K562 (cell line): ENCODE results near the gene RFLNA. TPM values are rescaled to one million over a fixed set of nuclear protein-coding genes. Genes with fewer than 3 reads are reported as not detected.

Experiments used
- ATAC-seq: fragments of 200-7000 bp; cut with Tn5 transposase; 3 replicates; pipeline ENCODE4 v1.9.1; 2020; ENCODE audit warnings: moderate library complexity
- BruUV-seq: library from RNA; stranded (reverse); fragments of 400-500 nt; replicated peaks from 2 replicates; lab custom pipeline; 2021; lab: Mats Ljungman, UMichigan
- CTCF ChIA-PET: fragments of 300-600 bp; formaldehyde crosslinking; extraction: SDS; loops from one replicate; lab custom pipeline; 2021; ENCODE audit warnings: low intra/inter-chr PET ratio; lab: Yijun Ruan, JAX
- POLR2A ChIA-PET: fragments of 300-600, 350-650 bp; sonication (Branson Sonifier 250); formaldehyde crosslinking; extraction: SDS; loops from one replicate; lab custom pipeline; 2021; ENCODE audit warnings: antibody characterized with exemption, inconsistent platforms; lab: Yijun Ruan, JAX
- DNase-seq, 4 experiments: peaks; one replicate each; pipeline versions ENCODE4 v3.0.0 to v3.0.0-alpha.2; 2011 to 2018; ENCODE audit warnings: low spot score in 3 of 4, mixed read lengths in 3 of 4; ENCODE audit errors: extremely low read depth in 1 of 4
- FAIRE-seq: peaks from 2 replicates; lab custom pipeline; 2011; peaks lifted over from hg19 to GRCh38; lab: Jason Lieb, UNC
- H2AFZ ChIP-seq: 2 replicates; pipeline ENCODE4 v1.6.0; 2011; ENCODE audit warnings: low read depth, low read length, control low read depth, inconsistent platforms
- H3K27ac ChIP-seq: fragments of 200-600 bp; 3 replicates; pipeline ENCODE4 v1.8.0; 2011; ENCODE audit warnings: low read depth, mild to moderate bottlenecking, control low read depth, inconsistent platforms, low read length, moderate library complexity, mixed read lengths; ENCODE audit errors: extremely low read depth
- H3K27me3 ChIP-seq, 2 experiments: fragments of 300-600 bp in 1 of 2; 2 replicates in 1 of 2; 3 replicates in 1 of 2; pipeline versions ENCODE4 v1.6.0 to v1.8.0; 2011; ENCODE audit warnings: inconsistent platforms in 2 of 2, low read length in 2 of 2, mild to moderate bottlenecking in 1 of 2, mixed read lengths in 1 of 2, moderate library complexity in 1 of 2; ENCODE audit not compliant: control insufficient read depth in 2 of 2, insufficient read depth in 2 of 2
- H3K36me3 ChIP-seq: fragments of 300-600 bp; 3 replicates; pipeline ENCODE4 v1.8.0; 2011; ENCODE audit warnings: mild to moderate bottlenecking, low read length, inconsistent platforms; ENCODE audit not compliant: control insufficient read depth, insufficient read depth
- H3K4me1 ChIP-seq, 2 experiments: fragments of 200-600 bp in 1 of 2; replicated peaks in 1 of 2; 2 replicates in 1 of 2; 3 replicates in 1 of 2; pipeline versions ENCODE4 v1.5.1 to v1.8.0; 2011; ENCODE audit warnings: inconsistent platforms in 2 of 2, low read length in 2 of 2, mild to moderate bottlenecking in 1 of 2, mixed read lengths in 1 of 2, moderate library complexity in 1 of 2; ENCODE audit not compliant: control insufficient read depth in 2 of 2, insufficient read depth in 2 of 2
- H3K4me2 ChIP-seq: 2 replicates; pipeline ENCODE4 v1.6.1; 2011; ENCODE audit warnings: low read length, control low read depth, inconsistent platforms, mixed read lengths; ENCODE audit not compliant: insufficient read depth
- H3K4me3 ChIP-seq: fragments of 200-600 bp; sonication (generic), shearing (Covaris generic); 2 replicates; pipeline ENCODE4 v1.5.1; 2016; ENCODE audit warnings: control low read depth, inconsistent platforms
- H3K79me2 ChIP-seq: fragments of 200-600 bp; 3 replicates; pipeline ENCODE4 v1.8.0; 2011; ENCODE audit warnings: low read length, inconsistent platforms; ENCODE audit not compliant: control insufficient read depth, insufficient read depth
- H3K9ac ChIP-seq, 2 experiments: 2 replicates each; pipeline versions ENCODE4 v1.6.0 to v1.6.1; 2011; ENCODE audit warnings: low read depth in 2 of 2, low read length in 2 of 2, control low read depth in 1 of 2, inconsistent platforms in 1 of 2, mild to moderate bottlenecking in 1 of 2, mixed read lengths in 1 of 2; ENCODE audit not compliant: insufficient read depth in 1 of 2
- H3K9me1 ChIP-seq: one replicate; pipeline ENCODE4 v1.6.0; 2011; ENCODE audit warnings: inconsistent platforms, mild to moderate bottlenecking, low read length, moderate library complexity; ENCODE audit not compliant: control insufficient read depth, insufficient read depth
- H3K9me3 ChIP-seq: replicated peaks from 2 replicates; pipeline ENCODE4 v1.5.1; 2011; ENCODE audit warnings: low read depth, low read length, inconsistent platforms; ENCODE audit not compliant: control insufficient read depth, insufficient read depth
- H4K20me1 ChIP-seq: replicated peaks from 2 replicates; pipeline ENCODE4 v1.6.1; 2011; ENCODE audit warnings: low read length, inconsistent platforms, mixed read lengths; ENCODE audit not compliant: control insufficient read depth, insufficient read depth
- MAZ ChIP-seq, 2 experiments: fragments of 450-650 bp in 1 of 2; sonication (generic) in 1 of 2; formaldehyde crosslinking; IDR thresholded peaks in 1 of 2; conservative IDR thresholded peaks in 1 of 2; 2 replicates each; pipeline versions ENCODE4 v1.4.0 to v1.5.0; 2020; ENCODE audit warnings: mild to moderate bottlenecking in 1 of 2, missing genetic modification reagents in 1 of 2
- PURB ChIP-seq: sonication (generic); formaldehyde crosslinking; IDR thresholded peaks from 2 replicates; pipeline ENCODE4 v1.9.0; 2021; ENCODE audit warnings: low read depth, mild to moderate bottlenecking, missing genetic modification reagents
- STAT6 ChIP-seq: sonication (generic); formaldehyde crosslinking; IDR thresholded peaks from 2 replicates; pipeline ENCODE4 v1.8.1; 2023; ENCODE audit warnings: mild to moderate bottlenecking, missing genetic modification reagents
- TFAP4 ChIP-seq: sonication (generic); formaldehyde crosslinking; IDR thresholded peaks from 2 replicates; pipeline ENCODE4 v1.8.0; 2022; ENCODE audit warnings: missing genetic modification reagents, mild to moderate bottlenecking, moderate library complexity, borderline replicate concordance
- ZNF518B ChIP-seq: fragments of 250-450 bp; sonication (Bioruptor Pico); IDR thresholded peaks from 2 replicates; pipeline ENCODE4 v1.5.0; 2021; ENCODE audit warnings: mild to moderate bottlenecking, moderate library complexity
- WGBS: fragments of 100-300 bp; shearing (Covaris generic); methylation state at CpG from one replicate; pipeline ENCODE4 v1.1.6; 2016; ENCODE audit warnings: low coverage, mixed read lengths; ENCODE audit not compliant: insufficient coverage; ENCODE audit errors: missing lambda C conversion rate; 5-methylcytosine and 5-hydroxymethylcytosine counted together
- in situ Hi-C: fragments of 300-500 bp; cut with MboI; formaldehyde crosslinking; loops from 4 replicates; pipeline ENCODE4 v1.15.0; 2018; ENCODE audit warnings: inconsistent platforms, mixed read lengths
- intact Hi-C: fragments of 100-400 bp; cut with micrococcal nuclease; formaldehyde crosslinking; loops from 2 replicates; pipeline ENCODE4 v1.14.2; 2022
- polyA plus RNA-seq, 8 experiments: library from polyadenylated mRNA; depleted of rRNA in 4 of 8; stranded (reverse) in 5 of 8; unstranded in 3 of 8; fragments of >200 nt; fragmentation: Nextera tagmentation in 2 of 8; fragmentation: Illumina TruSeq in 1 of 8; extraction: Ambion mirVana in 2 of 8; extraction: Trizol in 1 of 8; gene quantifications; 2 replicates each; pipeline versions ENCODE4 v1.2.1 to v1.2.3, GENCODE V29; 2011 to 2014; ENCODE audit warnings: inconsistent platforms in 1 of 8, missing spikeins in 1 of 8
- total RNA-seq, 7 experiments: library from RNA; depleted of rRNA in 6 of 7; stranded (reverse); fragments of >200 nt in 6 of 7; fragmentation: Illumina TruSeq in 2 of 7; extraction: Trizol in 2 of 7; gene quantifications; 2 replicates each; pipeline versions ENCODE4 v1.2.1 to v1.2.3, GENCODE V29; 2011 to 2021; ENCODE audit warnings: low replicate concordance in 1 of 7

RFLNA gene
- total and polyA plus RNA-seq, 9 of the 15 experiments (the other 6 are each of a cell fraction or from before 2014, with no cell fraction given), result not detected

GRCh38 chr12:124318278-124319020 lies 23.6 kb downstream of the RFLNA start:
- Histone ChIP-seq H3K79me2 (no peaks in the 10 kb centered on the region), H3K36me3 (peaks cover 1% of the 10 kb centered on the region; the same call in 2 of the 3 replicates), H3K9me3 (peaks cover 3% of the 10 kb centered on the region), H3K9ac (no peak overlapping the region), H4K20me1 (0 out of 2 replicates have a peak, but pooled peaks cover 10% of the 10 kb centered on the region), H3K4me2 (no peak overlapping the region), H3K27me3 (peaks cover 46 to 61% of the 10 kb centered on the region in 2 experiments), H3K27ac (no peak overlapping the region), H3K4me1 (peaks cover 0 to 7% of the 10 kb centered on the region in 2 experiments; a peak in 2 of 5 replicates), H3K4me3 (no peak overlapping the region), H2AFZ (no peak overlapping the region), H3K9me1 (peaks cover 3% of the 10 kb centered on the region)
- POLR2A ChIA-PET, result interaction anchor here (0.5 to 0.9 kb wide), 3 partner anchors 170 to 284 kb away, joined by 3 read pairs; no protein-coding TSS in a partner anchor
- intact Hi-C loops, result loop anchor here (10.0 kb wide), 1 partner anchor 456 kb away; no protein-coding TSS in a partner anchor
- in situ Hi-C loops, result loop anchor here (5.0 kb wide), 1 partner anchor 276 kb away; no protein-coding TSS in a partner anchor
- 5% methylated on average over 24 of the region's 25 CpGs for WGBS
- FAIRE-seq (no peak), DNase-seq (no peak), ATAC-seq (no peak)
- no TSS peak for BruUV-seq
- TF ChIP-seq STAT6 (CRISPR knock-in tag) (no peak), TFAP4 (CRISPR knock-in tag) (no peak), ZNF518B (CRISPR knock-in tag) (no peak), MAZ (CRISPR knock-in tag; conservative IDR thresholded peaks at IDR 0.05 in 1 of 2, IDR thresholded peaks at IDR 0.05 in 1 of 2) (no peak), PURB (CRISPR knock-in tag) (no peak)
- CTCF ChIA-PET, result interaction anchor here (0.6 to 4.0 kb wide), 2 partner anchors 282 to 286 kb away, joined by 4 to 32 read pairs; no protein-coding TSS in a partner anchor
